K562 (cell line): ENCODE results near the gene HGS. TPM values are rescaled to one million over a fixed set of nuclear protein-coding genes. Genes with fewer than 3 reads are reported as not detected.

ENCODE experiments used
- CBFA2T2 ChIP-seq: fragments of 450-650 bp; conservative IDR thresholded peaks from 2 replicates; pipeline ENCODE4 v1.6.1; 2017; ENCODE audit warnings: mild to moderate bottlenecking
- DPF2 ChIP-seq: fragments of 450-650 bp; IDR thresholded peaks from 2 replicates; pipeline ENCODE4 v1.6.1; 2016
- KDM5B ChIP-seq: fragments of 200-600 bp; sonication (generic); IDR thresholded peaks from 2 replicates; pipeline ENCODE4 v1.6.1; 2012; ENCODE audit warnings: low read depth, mild to moderate bottlenecking, moderate library complexity, low read length, control low read depth, inconsistent platforms; ENCODE audit not compliant: insufficient replicate concordance
- MAFG ChIP-seq: fragments of 450-650 bp; conservative IDR thresholded peaks from 2 replicates; pipeline ENCODE4 v1.6.1; 2016; ENCODE audit warnings: missing genetic modification characterization, missing compliant biosample characterization
- NUFIP1 ChIP-seq: fragments of 450-650 bp; IDR thresholded peaks from 2 replicates; pipeline ENCODE4 v1.6.1; 2018; ENCODE audit not compliant: partially characterized antibody
- RBFOX2 ChIP-seq: fragments of 200-400 bp; formaldehyde crosslinking; IDR thresholded peaks from 2 replicates; pipeline ENCODE4 v1.6.1; 2017; ENCODE audit warnings: low read depth, mild to moderate bottlenecking, low read length, moderate library complexity
- RNF219 ChIP-seq: fragments of 250-450 bp; sonication (Bioruptor Pico); IDR thresholded peaks from 2 replicates; pipeline ENCODE4 v1.5.0; 2022; ENCODE audit warnings: mild to moderate bottlenecking
- SMAD3 ChIP-seq: fragments of 450-650 bp; formaldehyde crosslinking; conservative IDR thresholded peaks from 2 replicates; pipeline ENCODE4 v1.4.0; 2020; ENCODE audit warnings: mild to moderate bottlenecking
- SREBF2 ChIP-seq: sonication (generic); formaldehyde crosslinking; IDR thresholded peaks from 2 replicates; pipeline ENCODE4 v1.4.0; 2020; ENCODE audit warnings: mild to moderate bottlenecking, missing genetic modification reagents
- ZKSCAN8 ChIP-seq: fragments of 200-800 bp; sonication (Bioruptor generic); IDR thresholded peaks from 2 replicates; pipeline ENCODE4 v1.6.1; 2016; ENCODE audit warnings: missing genetic modification characterization, missing compliant biosample characterization
- ZNF124 ChIP-seq: sonication (generic); formaldehyde crosslinking; IDR thresholded peaks from 2 replicates; pipeline ENCODE4 v1.8.1; 2022; ENCODE audit warnings: missing genetic modification reagents
- ZNF395 ChIP-seq: fragments of 200-800 bp; sonication (Bioruptor generic); IDR thresholded peaks from 2 replicates; pipeline ENCODE4 v1.6.1; 2017; ENCODE audit warnings: missing genetic modification characterization, missing compliant biosample characterization
- ZNF57 ChIP-seq: fragments of 450-650 bp; formaldehyde crosslinking; IDR thresholded peaks from 2 replicates; pipeline ENCODE4 v1.4.0; 2020; ENCODE audit warnings: mild to moderate bottlenecking, moderate library complexity
- polyA plus RNA-seq, 8 experiments: library from polyadenylated mRNA; depleted of rRNA in 4 of 8; stranded (reverse) in 5 of 8; unstranded in 3 of 8; fragments of >200 nt; fragmentation: Nextera tagmentation in 2 of 8; fragmentation: Illumina TruSeq in 1 of 8; extraction: Ambion mirVana in 2 of 8; extraction: Trizol in 1 of 8; gene quantifications; 2 replicates each; pipeline versions ENCODE4 v1.2.1 to v1.2.3, GENCODE V29; 2011 to 2014; ENCODE audit warnings: inconsistent platforms in 1 of 8, missing spikeins in 1 of 8
- total RNA-seq, 7 experiments: library from RNA; depleted of rRNA in 6 of 7; stranded (reverse); fragments of >200 nt in 6 of 7; fragmentation: Illumina TruSeq in 2 of 7; extraction: Trizol in 2 of 7; gene quantifications; 2 replicates each; pipeline versions ENCODE4 v1.2.1 to v1.2.3, GENCODE V29; 2011 to 2021; ENCODE audit warnings: low replicate concordance in 1 of 7
- TF ChIP-seq, protein P1 (sequence below), 2 experiments: fragments of 450-650 bp; IDR thresholded peaks; 2 replicates each; pipeline ENCODE4 v1.6.1; 2016; ENCODE audit warnings: mild to moderate bottlenecking in 2 of 2, borderline replicate concordance in 1 of 2, low read depth in 1 of 2, moderate library complexity in 1 of 2

HGS gene
- total and polyA plus RNA-seq, 9 of the 15 experiments (the other 6 are each of a cell fraction or from before 2014, with no cell fraction given) = 3.9 to 176 (median 77.1) TPM

- TF ChIP-seq, protein P1, sequence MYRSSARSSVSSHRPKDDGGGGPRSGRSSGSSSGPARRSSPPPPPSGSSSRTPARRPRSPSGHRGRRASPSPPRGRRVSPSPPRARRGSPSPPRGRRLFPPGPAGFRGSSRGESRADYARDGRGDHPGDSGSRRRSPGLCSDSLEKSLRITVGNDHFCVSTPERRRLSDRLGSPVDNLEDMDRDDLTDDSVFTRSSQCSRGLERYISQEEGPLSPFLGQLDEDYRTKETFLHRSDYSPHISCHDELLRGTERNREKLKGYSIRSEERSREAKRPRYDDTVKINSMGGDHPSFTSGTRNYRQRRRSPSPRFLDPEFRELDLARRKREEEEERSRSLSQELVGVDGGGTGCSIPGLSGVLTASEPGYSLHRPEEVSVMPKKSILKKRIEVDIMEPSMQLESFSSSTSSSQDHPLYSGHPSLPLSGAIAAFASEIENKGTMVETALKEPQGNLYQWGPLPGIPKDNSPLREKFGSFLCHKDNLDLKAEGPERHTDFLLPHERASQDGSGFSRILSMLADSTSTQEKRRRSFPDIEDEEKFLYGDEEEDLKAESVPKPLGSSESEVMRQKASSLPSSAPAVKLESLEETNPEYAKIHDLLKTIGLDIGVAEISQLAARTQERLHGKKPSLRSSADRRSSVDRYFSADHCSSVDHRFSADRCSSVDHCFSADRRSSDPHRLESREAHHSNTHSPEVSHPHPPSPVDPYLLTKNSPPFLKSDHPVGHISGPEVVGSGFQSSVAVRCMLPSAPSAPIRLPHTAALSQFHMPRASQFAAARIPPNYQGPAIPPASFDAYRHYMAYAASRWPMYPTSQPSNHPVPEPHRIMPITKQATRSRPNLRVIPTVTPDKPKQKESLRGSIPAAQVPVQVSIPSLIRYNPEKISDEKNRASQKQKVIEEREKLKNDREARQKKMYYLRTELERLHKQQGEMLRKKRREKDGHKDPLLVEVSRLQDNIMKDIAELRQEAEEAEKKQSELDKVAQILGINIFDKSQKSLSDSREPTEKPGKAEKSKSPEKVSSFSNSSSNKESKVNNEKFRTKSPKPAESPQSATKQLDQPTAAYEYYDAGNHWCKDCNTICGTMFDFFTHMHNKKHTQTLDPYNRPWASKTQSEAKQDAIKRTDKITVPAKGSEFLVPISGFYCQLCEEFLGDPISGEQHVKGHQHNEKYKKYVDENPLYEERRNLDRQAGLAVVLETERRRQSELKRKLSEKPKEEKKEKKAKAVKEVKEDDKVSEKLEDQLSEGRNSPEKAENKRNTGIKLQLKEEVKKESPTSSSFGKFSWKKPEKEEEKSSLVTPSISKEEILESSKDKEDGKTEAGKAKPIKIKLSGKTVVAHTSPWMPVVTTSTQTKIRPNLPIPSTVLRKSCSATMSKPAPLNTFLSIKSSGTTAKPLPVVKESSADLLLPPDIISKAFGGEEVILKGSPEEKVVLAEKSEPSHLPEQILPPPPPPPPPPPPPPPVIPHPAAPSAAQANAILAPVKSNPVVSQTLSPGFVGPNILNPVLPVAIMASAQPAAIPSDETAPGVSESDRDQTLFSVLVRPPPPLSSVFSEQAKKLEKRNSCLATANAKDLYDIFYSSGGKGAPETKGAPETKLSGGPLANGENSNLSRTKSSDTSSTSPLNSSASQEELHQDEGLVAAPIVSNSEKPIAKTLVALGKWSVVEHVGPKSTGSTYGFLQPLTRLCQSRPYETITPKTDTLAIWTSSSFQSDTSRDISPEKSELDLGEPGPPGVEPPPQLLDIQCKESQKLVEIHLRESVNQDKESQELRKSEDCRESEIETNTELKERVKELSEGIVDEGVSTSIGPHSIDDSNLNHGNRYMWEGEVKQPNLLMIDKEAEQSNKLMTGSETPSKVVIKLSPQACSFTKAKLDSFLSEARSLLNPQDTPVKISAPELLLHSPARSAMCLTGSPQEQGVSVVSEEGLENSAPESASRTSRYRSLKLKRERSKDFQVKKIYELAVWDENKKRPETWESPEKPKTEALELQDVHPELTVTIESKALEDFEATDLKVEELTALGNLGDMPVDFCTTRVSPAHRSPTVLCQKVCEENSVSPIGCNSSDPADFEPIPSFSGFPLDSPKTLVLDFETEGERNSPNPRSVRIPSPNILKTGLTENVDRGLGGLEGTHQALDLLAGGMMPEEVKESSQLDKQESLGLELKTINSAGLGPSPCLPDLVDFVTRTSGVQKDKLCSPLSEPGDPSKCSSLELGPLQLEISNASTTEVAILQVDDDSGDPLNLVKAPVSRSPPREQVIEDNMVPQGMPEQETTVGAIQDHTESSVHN (IDR thresholded peaks at IDR 0.05; ENCODE audit: borderline replicate concordance in 1 of 2, low read depth in 1 of 2) = no peak
- TF ChIP-seq RBFOX2 (peak; percentile 8; the same call in 1 of the 2 replicates), SMAD3 (CRISPR knock-in tag) (peak; percentile 70; the same call in 1 of the 2 replicates), SREBF2 (CRISPR knock-in tag) (no peak), ZNF124 (CRISPR knock-in tag) (no peak), ZNF57 (CRISPR knock-in tag) (no peak), RNF219 (CRISPR knock-in tag) (no peak), NUFIP1 (peak; percentile 64), CBFA2T2 (no peak), ZKSCAN8 (CRISPR knock-in tag) (peak; percentile 75; the same call in 1 of the 2 replicates), MAFG (tag) (no peak), DPF2 (no peak), KDM5B (no peak), ZNF395 (peak; percentile 98)
Measured at GRCh38 chr17:81665205-81666091, 18.4 kb upstream of the HGS start (continued).
